LHCN-M2 (cell line): ENCODE measurements around the gene SYNE1. TPM values are rescaled to one million over a fixed set of nuclear protein-coding genes. Genes with fewer than 3 reads are reported as not detected.
A peak's percentile ranks its signal among the peaks of the same experiment; 100 is the strongest.
"Not testable (repeated sequence)": the region's sequence is repeated elsewhere in the genome, so short reads cannot be mapped to it uniquely, and the experiment has no call there.

Experiments
- DNase-seq: peaks from one replicate; pipeline ENCODE4 v3.0.0-alpha.2; 2012; ENCODE audit warnings: low read depth
- total RNA-seq: library from RNA; depleted of rRNA; stranded (reverse); fragments of >200 nt; gene quantifications from 2 replicates; pipeline ENCODE4 v1.2.3, GENCODE V29; 2014

The SYNE1 gene
- total RNA-seq, 1 experiment from 2014 or later, result 55.1 TPM

GRCh38 chr6:152631376-152631775, 5.8 kb downstream of the SYNE1 start:
- DNase-seq, result no peak

GRCh38 chr6:152630832-152631231, 6.3 kb downstream of the SYNE1 start:
- DNase-seq, result no peak

- DNase-seq, result no peak
Observed at GRCh38 chr6:152625213-152625612, 11.9 kb downstream of the SYNE1 start.

- not testable (repeated sequence) for DNase-seq
Observed at GRCh38 chr6:152614776-152615175, 22.4 kb downstream of the SYNE1 start.

- DNase-seq, result no peak
Observed at GRCh38 chr6:152609125-152609670, 28.0 kb downstream of the SYNE1 start.

GRCh38 chr6:152605941-152606340, 31.2 kb downstream of the SYNE1 start:
- DNase-seq, result no peak

DNA sequence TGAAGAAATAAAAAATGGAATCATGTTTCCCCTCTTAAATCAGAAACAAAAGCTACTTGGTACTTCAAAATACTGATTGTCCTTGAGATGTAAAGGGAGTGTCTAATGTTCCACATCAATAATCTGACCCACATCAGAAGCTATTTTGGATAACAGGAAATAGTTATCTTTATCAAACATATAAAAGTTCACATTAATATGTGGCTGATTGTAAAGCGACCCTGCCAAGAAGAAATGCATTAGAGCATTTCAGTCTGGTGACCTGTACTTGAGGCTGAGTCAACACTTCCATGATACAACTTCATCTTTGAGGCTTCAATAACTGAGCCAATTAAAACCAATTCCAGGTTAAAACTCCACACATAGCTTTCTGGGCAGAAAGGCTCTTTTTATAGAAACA, 31.8 kb downstream of the SYNE1 start:
- DNase-seq, result no peak

- no peak for DNase-seq
Observed at GRCh38 chr6:152603911-152604310, 33.3 kb downstream of the SYNE1 start.

DNA sequence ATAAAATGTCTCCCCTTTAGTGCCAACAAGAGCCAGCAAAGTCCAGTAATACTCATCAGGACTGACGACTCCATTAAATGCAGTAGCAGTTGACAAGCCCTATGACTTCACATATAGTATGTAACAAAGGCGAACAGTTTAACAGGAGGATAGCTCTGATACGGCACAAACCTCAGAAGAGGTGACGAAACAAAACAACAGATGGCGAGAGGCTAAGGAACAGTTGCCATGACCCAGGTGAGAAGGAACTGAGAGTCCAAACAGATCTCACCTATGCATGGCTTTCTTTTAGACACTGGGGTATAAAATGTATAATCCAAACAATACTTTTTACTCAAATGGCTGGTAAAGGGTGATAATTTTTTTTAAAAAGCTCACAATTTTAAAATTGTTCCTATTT, 37.1 kb downstream of the SYNE1 start:
- no peak for DNase-seq

DNA sequence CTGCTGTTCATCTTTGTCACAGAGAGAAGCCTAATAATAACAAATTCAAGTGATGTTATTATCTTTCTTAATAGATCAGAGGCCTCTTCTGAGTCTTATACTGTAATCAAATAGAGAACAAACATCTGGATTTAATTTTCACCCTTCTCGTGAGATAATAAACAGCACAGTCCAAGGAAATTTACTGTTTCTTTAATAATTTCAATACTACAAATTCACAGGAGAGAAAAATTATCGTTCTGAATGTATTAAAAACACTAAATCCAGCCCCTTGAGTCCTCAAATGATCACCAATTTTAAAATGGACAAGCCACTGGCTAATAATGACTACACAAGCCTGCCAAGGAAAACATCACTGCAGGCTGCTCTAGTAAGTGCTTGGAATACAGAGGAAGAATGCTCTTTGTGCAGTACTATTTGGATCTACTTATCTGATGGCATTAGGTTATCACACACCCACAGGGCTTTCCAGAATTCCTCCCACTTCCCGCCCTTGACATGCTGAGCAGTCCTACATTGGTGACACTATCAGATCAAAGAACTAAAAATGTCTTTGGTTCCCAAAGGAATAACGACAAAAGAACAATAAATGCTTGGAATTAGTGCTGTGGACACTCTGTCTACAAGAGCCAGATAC, 38.1 kb downstream of the SYNE1 start:
- DNase-seq, result no peak

DNA sequence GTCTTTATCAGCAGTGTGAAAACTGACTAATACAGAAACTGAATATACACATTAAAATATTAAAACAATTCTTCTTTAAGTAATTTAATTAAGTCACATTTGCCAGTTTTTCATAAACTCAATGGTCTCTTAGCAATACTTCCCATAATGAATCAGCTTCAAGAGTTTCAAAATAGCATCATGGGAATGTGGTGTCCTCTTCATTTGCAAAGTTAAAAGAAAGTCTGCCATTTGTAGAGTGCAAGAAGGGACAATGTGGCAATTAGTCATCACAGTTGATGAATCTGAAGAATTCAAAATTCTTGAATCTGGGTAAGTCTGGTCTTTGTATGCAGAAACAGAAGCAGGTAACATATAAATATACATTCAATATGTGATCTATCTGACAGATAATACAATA, 38.7 kb downstream of the SYNE1 start:
- peak; percentile 32 for DNase-seq

DNA sequence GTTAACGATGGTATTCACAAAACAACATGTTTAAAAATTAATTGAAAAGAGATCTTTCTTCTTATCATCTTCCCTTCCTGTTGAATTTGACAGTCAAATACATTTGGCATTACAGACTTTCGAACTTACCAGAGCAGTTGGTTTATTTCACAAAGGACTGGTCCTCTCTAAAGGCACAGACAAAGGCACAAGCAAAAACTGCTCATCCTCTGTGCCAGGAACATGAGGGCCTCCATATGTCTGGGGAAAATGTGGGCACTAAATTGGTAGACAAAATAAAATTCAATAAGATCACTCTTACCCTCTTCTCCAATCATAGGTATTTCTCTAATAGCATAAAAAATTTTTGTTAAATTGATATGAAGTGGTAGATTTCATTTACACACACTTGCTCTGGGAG, 40.4 kb downstream of the SYNE1 start:
- DNase-seq, result no peak

- DNase-seq, result no peak
Observed at GRCh38 chr6:152595499-152595898, 41.7 kb downstream of the SYNE1 start.

GRCh38 chr6:152594701-152595100, 42.5 kb downstream of the SYNE1 start:
- no peak for DNase-seq

DNA sequence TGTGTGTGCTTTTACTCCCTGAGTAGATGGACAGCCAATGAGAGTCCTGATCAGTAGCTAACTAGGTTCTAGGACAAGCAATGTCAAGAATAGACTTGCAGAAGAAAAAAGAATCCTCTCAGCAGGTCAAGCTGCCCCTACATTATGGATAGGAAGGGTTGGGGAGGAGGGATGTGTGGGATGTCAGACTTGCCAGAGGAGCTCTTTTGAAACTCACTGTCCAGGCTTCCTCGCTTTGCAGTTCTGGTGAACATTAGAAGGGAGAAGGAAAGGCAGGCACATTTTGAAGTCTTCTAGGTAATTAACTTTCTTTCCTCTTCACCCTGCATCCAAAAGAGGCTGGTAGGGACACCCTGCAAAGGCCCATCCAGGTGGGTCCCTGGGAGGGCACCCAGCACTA, 48.7 kb downstream of the SYNE1 start:
- DNase-seq, result no peak

GRCh38 chr6:152587473-152587872, 49.7 kb downstream of the SYNE1 start:
- DNase-seq, result no peak

GRCh38 chr6:152585236-152585635, 51.9 kb downstream of the SYNE1 start:
- no peak for DNase-seq

DNA sequence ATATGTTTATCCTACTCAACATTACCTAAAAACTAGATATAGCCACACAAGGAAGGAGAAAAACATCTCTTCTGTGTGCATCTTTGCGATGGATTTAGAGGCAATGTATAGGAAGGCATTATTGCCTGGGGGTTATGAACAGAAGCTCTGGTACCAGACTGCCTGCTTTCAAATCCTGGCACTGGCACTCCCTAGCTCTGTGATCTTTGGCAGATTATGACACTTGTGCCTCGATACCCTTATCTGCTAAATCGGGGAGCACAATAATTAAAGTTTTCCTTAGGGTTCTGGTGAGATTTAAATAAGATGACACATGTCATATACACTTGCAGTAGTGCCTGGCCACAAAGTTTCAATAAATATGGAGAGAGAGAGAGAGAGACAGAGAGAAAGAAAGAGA, 53.3 kb downstream of the SYNE1 start:
- DNase-seq, result no peak

DNA sequence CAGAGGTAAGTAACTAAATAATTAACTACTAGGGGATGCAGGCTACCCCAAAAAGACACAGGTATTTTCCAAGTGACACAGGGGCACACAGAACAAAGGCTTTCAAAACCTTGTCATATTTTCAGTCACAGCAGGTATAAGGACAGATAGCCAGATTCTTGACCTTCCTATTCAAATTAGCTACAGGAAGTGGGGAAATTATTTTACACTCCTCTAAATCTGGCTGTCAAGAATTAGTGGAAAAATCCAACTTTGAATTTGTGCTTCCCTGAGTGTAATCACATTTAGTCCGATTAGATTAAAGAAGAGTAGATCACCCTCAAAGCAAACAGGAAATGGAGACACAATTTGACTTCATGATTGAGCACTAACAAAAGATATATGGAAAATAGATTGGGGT, 60.6 kb downstream of the SYNE1 start:
- no peak for DNase-seq

DNA sequence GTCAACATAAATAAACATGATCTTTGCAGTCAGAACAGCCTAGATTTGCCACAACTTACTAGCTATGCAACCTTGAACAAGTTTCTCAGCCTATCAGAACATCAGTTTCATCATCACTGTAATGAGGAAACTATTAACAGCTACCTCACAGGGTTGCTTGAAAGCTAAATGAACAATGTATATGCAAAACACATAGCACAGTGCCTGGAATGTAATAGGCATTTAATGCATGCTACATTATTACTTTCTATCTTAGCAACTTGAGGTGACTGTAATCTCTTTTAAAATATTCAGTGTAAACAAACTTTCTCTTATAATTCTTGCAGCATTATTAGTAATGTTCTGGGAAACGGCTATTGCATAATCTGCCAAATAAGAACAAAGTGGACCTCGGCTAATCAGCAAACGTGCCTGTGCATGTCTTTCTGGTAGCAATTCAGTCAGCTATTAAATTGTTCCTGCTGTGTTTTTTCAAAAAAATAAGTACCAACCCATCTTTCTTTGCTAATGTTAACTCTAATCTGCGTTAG, 61.5 kb downstream of the SYNE1 start:
- DNase-seq, result peak; percentile 64

- no peak for DNase-seq
Observed at GRCh38 chr6:152575161-152575560, 62.0 kb downstream of the SYNE1 start.

DNA sequence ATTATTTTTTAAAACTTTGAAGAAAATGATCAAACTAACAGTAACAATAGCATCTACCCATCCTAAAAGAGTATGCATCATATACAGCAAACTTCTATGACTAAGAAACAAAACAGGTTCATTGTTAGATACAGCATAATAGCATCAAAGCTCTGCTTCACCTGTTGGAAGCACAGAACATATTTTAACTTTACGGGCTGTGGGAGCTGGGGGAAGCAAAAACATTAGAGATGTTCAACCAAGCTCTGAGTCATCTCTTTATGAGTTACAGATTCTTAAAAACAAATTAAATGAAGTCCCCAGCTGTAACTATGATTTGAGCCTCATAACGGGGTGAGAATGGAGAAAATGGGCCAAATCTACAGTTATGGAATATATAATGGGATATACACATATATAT, 63.4 kb downstream of the SYNE1 start:
- DNase-seq, result peak; percentile 47

DNA sequence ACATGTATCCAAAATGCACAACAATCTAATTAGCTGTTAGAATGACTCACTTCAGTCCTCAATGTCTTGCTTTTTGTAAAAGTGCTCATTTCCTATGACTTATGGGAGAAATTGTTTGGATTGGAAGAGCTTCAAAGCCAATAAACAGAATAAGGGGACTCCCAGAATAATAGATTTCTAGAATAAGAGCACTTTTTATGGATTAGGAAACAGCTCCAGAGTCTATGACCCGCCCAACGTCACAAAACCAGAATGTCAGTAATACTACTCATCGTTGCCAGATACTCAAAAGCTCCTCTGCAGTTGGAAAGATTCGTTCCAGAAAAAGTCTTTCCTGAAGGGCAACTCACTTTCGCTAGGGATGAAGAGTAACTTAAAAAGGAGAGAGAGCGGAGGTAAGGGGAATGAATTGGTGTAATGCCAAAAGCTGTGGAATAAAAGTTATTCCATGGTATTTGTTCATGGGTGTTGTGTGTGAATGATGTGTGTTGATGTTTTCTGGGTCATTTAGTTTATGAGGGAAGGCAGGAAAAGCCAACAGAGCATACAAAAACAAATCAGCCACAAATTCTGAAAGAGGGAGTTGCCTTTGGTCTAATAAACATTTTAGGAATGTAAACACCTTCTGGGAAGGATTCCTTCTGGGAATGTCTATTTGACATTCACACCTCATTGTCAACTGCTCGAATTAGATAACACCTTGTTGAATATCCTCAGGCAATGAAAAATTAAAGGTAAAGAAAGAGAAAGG, 64.6 kb downstream of the SYNE1 start:
- DNase-seq, result no peak
